ENCODE data around the gene CLDND2.

CLDND2 gene

DNA sequence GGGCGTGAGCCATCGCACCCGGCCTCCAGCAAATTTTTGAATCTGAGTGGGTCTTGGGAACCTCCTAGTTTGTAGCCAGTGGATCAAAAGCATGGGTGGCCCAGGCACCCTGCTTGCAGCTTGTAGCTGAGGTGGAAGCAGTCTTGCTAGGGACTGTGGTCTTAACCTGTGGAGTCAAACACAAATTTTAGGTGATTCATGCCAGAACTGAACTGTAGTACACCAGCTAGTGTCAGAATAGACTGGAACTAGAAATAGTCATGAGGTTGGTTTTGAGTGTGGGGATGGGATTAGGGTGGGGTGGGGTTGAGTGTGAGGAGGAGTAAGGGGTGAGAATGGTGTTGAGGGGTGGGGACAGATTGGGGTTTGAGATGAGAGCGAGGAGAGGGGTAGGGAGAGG, 13.2 kb upstream of the CLDND2 start:
- no peak for DNase-seq

DNA sequence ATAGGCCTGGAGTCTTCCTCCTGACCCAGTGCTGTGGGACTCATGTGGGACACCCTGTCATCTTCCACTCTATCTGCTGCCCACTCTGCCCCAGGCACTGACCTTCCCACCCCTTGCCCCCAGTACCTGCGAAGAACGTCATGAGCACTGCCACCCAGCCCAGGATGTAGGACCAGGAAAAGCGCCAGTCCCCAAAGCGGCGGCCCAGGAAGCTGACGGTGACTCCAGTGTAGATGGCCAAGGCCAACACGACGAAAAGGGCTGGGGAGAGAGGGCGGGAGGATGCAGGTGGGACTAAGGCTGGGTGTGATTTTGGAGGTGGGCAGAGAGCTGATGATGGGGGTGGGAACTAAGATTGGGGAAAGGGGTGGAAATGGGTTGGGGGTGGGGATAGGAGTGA, 11.6 kb upstream of the CLDND2 start:
- no peak for DNase-seq

DNA sequence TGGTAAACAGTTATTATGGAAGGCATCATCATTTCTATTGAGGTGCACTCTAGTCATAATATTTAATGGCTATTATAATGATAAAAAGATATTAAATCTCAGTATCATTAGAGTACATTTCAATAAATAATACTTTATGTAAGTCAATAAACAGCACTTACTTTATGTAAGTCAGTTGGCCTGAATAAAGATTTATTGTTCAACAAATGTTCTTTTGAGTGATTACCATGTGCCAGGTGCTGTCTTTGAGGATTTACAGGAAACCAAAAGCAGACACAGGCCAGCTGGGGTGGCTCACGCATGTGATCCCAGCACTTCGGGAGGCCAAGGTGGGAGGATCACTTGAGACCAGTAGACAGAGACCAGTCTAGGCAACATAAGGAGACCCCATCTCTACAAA, 8.6 kb upstream of the CLDND2 start:
- DNase-seq = no peak

- no peak for DNase-seq
Observed at GRCh38 chr19:51375504-51376221, 6.9 kb upstream of the CLDND2 start.

- DNase-seq = peak in 1 of 51 donors; percentile 2
Observed at GRCh38 chr19:51372649-51373504, 4.1 kb upstream of the CLDND2 start, which contains the start of gene NKG7. TSS of gene NKG7 (minus strand) at chr19:51372654. CDS start at chr19:51372535, 119 bp downstream.

- DNase-seq = peak in 1 of 51 donors; percentile 96
Observed at GRCh38 chr19:51372021-51372648, 3.3 kb upstream of the CLDND2 start.

DNA sequence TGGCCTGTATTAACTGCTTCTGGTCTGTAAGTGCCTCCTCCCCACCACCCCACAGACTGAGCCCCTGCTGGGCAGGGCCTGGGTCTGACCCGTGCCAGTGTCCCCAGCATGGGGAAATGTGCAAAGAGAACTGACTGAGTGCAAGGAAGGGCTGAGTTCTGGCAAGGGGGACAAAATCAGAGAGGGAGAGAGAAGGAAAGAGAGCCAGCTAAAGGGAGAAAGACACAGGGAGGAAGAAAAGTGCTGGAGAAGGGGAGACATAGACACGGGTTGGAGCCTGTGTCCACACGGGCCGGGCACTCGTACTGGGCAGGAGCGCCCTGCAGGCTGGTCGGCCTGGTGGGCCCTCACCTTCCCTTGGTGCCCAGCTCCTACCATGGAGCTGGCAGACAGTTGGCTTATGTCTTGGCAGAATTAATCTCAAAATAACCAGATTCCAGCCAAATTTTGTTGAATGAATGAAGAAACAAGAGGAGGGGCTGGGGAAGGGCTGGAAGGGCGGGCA, 2.4 kb upstream of the CLDND2 start:
- DNase-seq = no peak

DNA sequence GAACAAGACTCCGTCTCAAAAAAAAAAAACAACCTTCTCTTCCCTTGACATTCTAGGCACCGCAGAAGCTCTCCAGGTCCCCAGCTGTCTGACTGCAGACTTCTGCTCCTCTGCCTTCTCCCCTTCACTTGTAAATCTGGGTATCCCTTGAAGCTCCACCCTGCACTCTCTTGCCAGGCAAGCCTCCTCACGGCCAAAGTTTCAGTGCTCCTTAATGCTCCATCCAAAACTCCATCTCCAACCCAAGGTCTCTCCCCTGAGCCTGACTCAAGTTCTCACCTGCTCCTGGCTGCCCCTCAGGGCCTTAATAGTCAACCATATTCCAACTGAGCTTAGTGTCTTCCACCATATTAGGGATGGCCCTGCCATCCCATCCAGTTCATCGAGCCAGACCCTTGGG, 1.4 kb upstream of the CLDND2 start:
- DNase-seq = no peak

GRCh38 chr19:51367565-51368365, 1.0 kb downstream of the CLDND2 start:
- DNase-seq = peak; percentile 56 to 100 (median 97)

- peak in 4 of 51 donors; percentile 44 to 60 (median 50) for DNase-seq
Observed at GRCh38 chr19:51367255-51367564, 1.6 kb downstream of the CLDND2 start.

DNA sequence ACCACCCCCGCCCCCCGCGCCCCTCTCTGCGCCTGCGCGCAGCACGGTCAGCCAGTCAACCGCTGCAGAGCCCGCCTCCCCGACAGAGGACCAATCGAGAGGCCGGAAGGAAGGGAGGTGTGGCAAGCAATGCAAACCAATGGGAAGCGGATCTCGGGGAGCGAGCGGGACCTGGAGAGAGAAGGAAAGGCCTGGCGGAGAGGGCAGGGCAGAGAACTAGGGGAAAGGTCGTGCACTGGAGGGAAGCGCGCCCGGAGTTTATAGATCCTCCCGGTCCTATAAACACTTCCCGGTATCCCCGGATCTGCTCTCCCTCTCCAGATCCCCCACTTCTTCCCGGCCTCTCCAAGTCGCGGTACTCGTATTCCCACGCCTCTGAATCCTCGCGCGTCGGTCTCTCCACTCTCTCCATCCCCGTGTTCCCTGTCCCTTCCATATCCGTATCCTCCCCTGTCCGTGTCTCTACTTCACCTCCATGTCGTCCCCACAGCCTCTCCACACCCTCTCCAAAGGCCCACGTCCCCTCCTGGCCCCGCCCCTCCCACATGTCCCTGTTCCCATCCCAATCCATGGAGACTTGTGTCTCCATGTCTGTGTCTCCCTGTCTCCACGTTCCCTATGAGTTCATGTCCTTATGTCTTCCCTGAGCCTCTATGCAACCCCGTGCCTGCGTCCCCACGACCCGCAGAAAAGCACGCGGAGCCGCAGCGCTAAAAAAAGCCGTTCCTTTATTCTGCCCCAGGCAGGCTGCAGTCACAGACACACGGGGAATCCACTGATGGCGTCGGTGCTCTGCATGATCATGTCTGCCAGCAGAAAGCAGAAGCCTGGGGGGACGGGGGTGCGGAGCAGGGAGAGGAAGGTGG, 2.2 kb downstream of the CLDND2 start:
- DNase-seq = peak; percentile 63 to 99 (median 96)

- no peak for DNase-seq
Observed at GRCh38 chr19:51365965-51366388, 2.8 kb downstream of the CLDND2 start, which contains the start of gene ETFB. TSS of gene ETFB (minus strand) at chr19:51366388. CDS start at chr19:51366326, 62 bp downstream.

DNA sequence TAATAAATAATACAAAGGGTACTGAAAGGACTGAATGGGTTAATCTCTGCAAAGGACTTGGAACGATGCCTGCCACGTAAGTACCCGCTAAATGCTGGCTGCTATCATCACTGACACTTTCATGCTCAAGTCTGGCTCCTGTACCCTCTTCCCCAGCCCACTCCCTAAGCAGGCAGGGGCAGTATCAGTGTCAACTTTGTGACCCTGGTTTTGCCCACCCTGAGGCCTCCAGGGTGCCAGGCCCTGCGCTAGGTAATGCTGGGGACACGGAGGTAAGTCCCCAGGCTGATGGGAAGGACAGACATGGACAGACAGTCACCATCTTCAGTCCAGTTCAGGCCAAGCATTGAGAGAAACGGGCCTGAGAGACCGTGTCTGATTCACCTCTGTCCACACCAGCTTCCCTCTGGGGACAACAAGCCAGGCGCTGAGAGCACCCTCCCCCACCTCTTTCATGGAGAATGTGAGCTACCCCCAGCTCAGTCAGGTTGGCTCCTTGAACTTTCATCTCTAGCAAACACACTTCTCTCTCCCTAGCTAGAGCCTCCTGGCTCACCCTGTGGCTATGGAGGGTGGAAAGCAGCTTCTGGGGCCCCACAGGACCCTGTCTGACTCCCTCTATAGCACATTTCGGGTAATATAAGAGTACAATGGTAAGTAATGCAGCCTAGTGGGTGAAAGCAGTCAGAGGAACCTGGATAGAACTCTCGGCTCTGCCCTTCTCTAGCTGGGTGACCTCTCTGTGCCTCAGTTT, 3.4 kb downstream of the CLDND2 start:
- DNase-seq = peak in 24 of 51 donors; percentile 6 to 71 (median 22)

DNA sequence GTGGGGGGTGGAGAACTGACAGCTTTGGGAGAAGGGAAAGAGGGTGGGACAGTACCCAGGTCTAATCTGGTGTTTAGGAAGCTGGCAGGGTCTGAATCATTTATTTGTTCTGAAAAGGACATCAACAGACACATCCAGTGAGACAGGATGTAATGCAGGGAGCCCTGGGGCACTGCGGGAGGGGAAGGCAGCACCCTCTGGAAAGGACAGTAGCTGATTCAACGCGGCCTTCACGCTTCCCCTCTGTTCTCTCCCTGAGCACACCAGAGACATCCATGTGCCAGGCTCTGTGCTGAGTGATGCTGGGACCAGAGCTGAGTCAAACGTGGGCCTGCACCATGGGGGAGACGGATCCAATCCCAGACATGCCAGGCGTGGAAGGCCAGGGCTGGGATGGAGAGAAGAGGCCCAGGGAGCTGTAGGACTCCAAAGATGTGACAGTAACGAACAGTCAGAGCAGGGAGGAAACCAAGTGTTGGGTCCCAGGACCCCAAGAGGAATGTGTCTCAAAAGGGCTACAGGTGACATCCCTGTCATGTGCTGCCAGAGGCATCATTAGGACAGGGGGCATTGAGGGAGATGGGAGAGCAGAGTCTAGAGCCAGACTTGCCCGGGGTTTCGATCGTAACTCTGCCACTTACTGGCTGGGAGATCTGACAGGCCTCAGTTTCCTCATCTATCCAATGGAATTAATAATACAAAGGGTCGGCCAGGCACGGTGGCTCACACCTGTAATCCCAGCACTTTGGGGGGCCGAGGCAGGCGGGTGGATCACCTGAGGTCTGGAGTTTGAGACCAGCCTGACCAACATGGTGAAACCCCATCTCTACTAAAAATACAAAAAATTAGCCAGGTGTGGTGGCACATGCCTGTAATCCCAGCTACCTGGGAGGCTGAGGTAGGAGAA, 4.3 kb downstream of the CLDND2 start:
- DNase-seq = peak in 20 of 51 donors; percentile 8 to 58 (median 25)

- DNase-seq = no peak
Observed at GRCh38 chr19:51361239-51361638, 7.6 kb downstream of the CLDND2 start.

- DNase-seq = peak in 6 of 51 donors; percentile 3 to 31 (median 12)
Observed at GRCh38 chr19:51359294-51359693, 9.5 kb downstream of the CLDND2 start.

GRCh38 chr19:51357952-51358351, 10.9 kb downstream of the CLDND2 start:
- DNase-seq = no peak

DNA sequence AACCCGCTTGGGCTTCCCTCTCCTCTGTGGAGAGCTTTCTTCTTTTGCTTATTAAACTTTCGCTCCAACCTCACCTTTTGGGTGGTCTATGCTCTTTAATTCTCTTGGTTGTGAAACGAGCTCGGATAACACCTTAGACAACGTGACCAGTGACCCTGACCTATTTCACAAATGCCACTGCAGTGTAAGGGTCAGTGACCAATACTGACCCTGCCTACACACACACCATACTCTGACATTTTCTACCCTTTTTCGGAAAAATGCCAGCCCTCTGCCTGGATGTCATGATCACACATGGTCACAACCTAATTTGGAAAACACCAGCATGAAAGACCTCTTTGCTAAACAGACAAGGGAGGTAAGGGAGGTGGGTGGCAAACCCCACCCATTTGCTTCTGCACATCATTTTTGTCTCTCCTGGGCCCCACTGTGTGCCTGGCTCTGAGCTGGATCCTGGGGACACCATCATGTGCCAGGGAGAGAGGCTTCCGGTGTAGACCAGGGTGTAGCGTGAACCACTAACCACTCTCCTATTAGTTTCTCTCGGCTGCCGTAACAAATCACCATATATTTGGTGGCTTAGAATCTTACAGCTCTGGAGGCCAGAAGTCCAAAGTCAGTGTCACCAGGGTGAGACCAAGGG, 12.5 kb downstream of the CLDND2 start:
- DNase-seq = no peak
